ACC112 (cell line): ENCODE data around the gene ABCA8.

ENCODE experiments used
- H2AFZ ChIP-seq: fragments of 200-600 bp; sonication (generic); one replicate; pipeline ENCODE4 v1.6.0; 2017; ENCODE audit warnings: antibody characterized with exemption, low read length; ENCODE audit not compliant: unreplicated experiment
- H3K27ac ChIP-seq: fragments of 200-600 bp; sonication (generic); 2 replicates; pipeline ENCODE4 v1.5.1; 2014; ENCODE audit warnings: low read depth, mild to moderate bottlenecking, antibody characterized with exemption, low read length, moderate library complexity
- H3K27me3 ChIP-seq: fragments of 200-600 bp; sonication (generic); 2 replicates; pipeline ENCODE4 v1.6.1; 2014; ENCODE audit warnings: mild to moderate bottlenecking, antibody characterized with exemption, low read length, moderate library complexity, mixed read lengths; ENCODE audit not compliant: insufficient read depth
- H3K36me3 ChIP-seq: fragments of 200-600 bp; sonication (generic); 2 replicates; pipeline ENCODE4 v1.6.1; 2016; ENCODE audit warnings: mild to moderate bottlenecking, antibody characterized with exemption, low read length, moderate library complexity, mixed read lengths; ENCODE audit not compliant: insufficient read depth
- H3K4me1 ChIP-seq: fragments of 200-600 bp; sonication (generic); one replicate; pipeline ENCODE4 v1.6.1; 2016; ENCODE audit warnings: low read length, mixed read lengths; ENCODE audit not compliant: insufficient read depth, unreplicated experiment, control insufficient read depth
- H3K4me3 ChIP-seq: fragments of 200-600 bp; sonication (generic); 2 replicates; pipeline ENCODE4 v1.5.1; 2014; ENCODE audit warnings: mild to moderate bottlenecking, low read depth, low read length
- H3K79me2 ChIP-seq: fragments of 200-600 bp; sonication (generic); one replicate; pipeline ENCODE4 v1.6.0; 2016; ENCODE audit warnings: low read length; ENCODE audit not compliant: control insufficient read depth, unreplicated experiment, insufficient read depth

The ABCA8 gene

DNA sequence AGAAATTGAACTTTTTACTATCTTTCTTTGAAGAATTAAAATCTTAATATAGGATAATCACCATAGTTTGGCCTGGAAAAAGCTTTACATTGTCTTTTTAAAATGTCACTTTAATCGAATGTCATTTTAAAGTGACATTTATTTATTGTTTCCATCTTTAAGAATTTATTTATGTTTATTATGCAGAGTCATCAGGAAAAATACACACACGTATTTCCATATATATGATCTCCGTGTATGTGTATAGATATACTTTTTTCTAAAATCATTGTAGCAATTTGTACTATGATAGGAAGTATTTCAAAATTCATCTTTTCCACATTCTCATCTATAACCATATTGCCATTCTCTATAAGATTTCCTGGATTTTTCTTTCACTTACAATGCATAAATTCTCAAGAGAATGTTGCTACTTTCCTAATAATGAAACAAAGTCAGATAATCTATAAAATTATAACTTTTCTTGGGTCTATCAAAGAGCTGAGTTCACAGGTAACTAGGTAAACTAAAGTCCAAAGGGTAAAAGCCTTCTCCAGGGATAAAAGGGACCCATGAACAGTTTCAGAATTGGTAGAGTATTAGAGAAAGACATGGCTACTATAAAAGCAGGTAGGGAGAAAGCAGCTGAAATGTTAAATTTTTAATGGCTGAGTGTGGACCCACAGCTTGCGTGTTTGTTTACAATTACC, 11.9 kb downstream of the ABCA8 start:
- Histone ChIP-seq H3K27me3 (no peaks in the 10 kb centered on the region), H3K4me1 (no peaks in the 10 kb centered on the region), H2AFZ (no peak overlapping the region), H3K36me3 (no peaks in the 10 kb centered on the region), H3K79me2 (no peaks in the 10 kb centered on the region), H3K27ac (no peak overlapping the region), H3K4me3 (no peak overlapping the region)

DNA sequence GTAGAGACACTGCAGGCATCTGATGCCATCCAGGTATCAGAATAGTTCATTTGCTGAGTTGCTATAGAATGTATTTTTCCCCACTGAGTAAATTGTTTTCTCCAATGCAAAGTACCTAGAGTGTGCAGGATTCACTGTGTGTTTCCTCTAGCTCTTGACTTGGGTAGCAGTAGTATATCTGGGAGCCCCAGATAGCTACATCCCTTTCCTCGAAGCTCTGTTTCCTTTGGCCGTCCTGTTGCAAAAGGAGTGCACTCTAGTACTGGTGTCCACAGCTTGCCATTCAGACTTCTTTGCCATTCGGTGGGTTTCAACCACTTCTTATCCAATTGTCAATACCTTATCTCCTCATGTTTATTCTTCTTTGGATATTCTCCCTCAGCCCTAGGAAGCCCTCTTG, 12.8 kb downstream of the ABCA8 start:
- Histone ChIP-seq H3K36me3 (no peaks in the 10 kb centered on the region), H3K4me3 (no peak overlapping the region), H3K27me3 (no peaks in the 10 kb centered on the region), H3K79me2 (no peaks in the 10 kb centered on the region), H3K27ac (no peak overlapping the region), H2AFZ (no peak overlapping the region), H3K4me1 (no peaks in the 10 kb centered on the region)

DNA sequence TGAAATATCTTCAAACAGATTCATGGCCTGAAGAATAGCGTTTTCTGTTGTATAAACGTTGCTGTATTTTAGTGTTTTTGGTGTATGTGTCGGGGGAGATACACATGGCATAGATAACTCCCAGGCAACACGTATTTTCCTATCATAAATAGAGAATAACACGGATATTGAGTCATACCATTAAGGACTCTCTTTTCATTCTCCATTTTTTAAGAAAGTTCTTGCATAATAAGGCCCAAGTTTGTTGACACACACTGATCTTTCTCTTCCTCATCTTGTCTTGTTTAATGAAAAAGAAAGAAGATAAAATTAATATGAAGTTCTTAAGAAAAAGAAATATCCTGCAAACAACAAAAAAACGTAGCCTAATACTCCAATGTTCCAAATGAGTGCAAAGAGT, 13.4 kb downstream of the ABCA8 start:
- Histone ChIP-seq H3K27me3 (no peaks in the 10 kb centered on the region), H3K4me1 (no peaks in the 10 kb centered on the region), H3K27ac (no peak overlapping the region), H2AFZ (no peak overlapping the region), H3K79me2 (no peaks in the 10 kb centered on the region), H3K4me3 (no peak overlapping the region), H3K36me3 (0 out of 2 replicates have a peak, but pooled peaks cover 2% of the 10 kb centered on the region)

DNA sequence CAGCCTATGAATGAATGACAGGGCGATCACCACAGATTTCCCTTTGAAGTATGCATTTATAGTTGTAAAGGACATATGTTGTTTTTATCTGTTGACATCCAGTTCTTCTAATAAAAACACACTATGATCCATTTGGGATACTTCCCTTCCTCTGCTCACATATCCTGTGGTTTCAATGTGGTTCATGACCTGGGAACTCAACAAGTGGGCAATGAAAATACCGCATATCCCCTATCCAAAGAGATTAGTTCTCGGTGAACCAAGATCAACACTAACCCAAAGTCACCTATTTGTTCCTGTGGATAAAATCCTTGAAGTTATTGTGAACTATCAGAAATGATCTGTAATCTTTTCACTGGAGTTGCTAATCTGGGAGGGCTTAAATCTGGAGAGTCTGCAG, 16.0 kb downstream of the ABCA8 start:
- H3K27ac ChIP-seq = no peak overlapping the region
- H3K4me1 ChIP-seq = no peaks in the 10 kb centered on the region
- H3K4me3 ChIP-seq = no peak overlapping the region
- 0 out of 2 replicates have a peak, but pooled peaks cover 3% of the 10 kb centered on the region for H3K36me3 ChIP-seq
- H3K27me3 ChIP-seq = no peaks in the 10 kb centered on the region
- H3K79me2 ChIP-seq = no peaks in the 10 kb centered on the region
- H2AFZ ChIP-seq = no peak overlapping the region

DNA sequence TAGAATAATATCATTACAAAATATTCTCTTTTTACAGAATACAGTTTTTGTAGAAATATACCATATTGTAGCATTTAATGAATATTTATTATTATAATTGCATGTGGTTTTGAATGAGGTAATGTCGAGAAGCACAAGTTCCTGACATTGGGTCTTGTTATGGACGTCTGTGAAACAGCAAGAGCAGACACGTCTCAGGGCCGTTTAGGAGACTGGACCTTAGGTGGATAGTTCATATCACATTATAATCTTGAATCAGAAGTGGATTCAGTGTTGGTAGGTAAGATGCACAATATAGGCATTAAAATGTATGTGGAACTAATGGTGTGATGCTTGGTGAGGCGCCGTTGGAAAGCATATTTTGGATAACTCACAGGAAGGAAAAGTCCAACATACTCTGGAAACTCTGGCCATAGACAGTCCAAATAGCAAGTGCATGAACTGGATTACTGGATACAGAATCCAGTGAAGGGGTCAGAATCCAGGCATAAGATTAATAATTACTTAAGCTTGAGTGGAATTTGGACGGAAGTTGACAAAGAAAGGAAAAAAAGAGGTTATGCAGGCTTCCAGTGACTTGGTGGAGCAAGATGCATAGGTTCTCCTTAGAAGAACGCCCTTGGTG, 17.2 kb downstream of the ABCA8 start:
- Histone ChIP-seq H3K36me3 (0 out of 2 replicates have a peak, but pooled peaks cover 3% of the 10 kb centered on the region), H3K79me2 (no peaks in the 10 kb centered on the region), H2AFZ (no peak overlapping the region), H3K4me1 (no peaks in the 10 kb centered on the region), H3K27ac (no peak overlapping the region), H3K4me3 (no peak overlapping the region), H3K27me3 (no peaks in the 10 kb centered on the region)

DNA sequence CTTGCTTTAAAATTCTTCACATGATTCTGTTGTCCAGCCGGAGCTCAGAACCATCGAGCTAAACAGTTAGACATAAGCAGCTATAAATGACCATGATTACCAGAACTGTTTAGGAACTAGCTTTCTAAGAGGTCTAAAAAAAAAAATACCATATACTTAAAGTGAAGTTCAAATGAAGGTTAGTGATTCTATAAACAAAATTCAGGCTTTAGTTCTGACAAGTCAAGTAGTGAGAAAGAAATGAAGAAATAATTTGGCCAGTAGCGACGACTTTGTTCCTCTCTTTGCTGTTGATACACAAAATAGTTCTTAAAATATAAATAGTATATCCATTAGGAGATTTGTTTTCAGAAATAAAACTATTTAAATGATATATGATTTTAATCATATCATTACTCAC, 27.7 kb downstream of the ABCA8 start:
- Histone ChIP-seq H3K27ac (no peak overlapping the region), H2AFZ (no peak overlapping the region), H3K36me3 (no peaks in the 10 kb centered on the region), H3K4me1 (no peaks in the 10 kb centered on the region), H3K27me3 (no peaks in the 10 kb centered on the region), H3K79me2 (no peaks in the 10 kb centered on the region), H3K4me3 (no peak overlapping the region)

DNA sequence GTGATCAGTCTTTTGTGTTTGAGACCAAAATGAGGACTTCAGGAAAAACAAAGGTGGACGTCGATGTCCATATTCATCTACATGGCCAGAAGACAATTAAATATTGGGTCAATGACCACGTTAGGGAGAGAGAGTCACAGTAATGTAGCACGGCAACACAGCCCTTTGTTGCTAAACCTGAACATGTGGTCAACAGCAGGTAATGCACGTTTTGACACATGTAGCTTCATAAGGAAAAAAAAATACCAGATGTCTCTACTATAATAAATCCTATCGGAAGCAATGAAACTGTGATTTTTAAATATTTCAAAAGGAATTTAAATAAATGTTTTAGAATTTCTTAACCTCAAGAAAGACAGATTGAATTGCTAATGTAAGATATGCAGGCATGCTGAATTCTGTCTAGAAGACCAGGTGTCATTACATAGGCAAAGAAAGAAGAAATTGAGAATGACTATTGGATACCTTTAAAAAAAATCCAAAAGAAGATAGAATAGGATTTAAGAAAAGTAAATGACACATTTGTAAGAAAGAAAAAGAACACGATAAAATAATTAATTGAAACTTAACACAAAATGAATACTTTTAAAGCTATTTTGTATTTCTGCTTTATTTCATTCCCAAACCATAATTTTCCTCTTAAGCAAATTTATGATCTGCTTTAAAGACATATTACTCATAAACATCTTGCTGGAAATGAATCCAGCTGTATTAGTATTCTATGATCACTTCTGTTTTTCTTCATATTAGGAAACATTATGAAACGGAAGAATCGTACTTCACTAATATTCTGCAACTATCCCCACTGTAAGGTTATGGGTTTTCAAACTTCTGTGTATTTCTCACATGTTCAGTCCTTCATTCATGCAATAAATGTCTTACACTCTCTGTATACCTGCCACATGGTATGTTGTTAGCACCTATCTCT, 30.1 kb downstream of the ABCA8 start:
- Histone ChIP-seq H3K27me3 (no peaks in the 10 kb centered on the region), H2AFZ (no peak overlapping the region), H3K4me1 (no peaks in the 10 kb centered on the region), H3K79me2 (no peaks in the 10 kb centered on the region), H3K27ac (no peak overlapping the region), H3K4me3 (no peak overlapping the region), H3K36me3 (no peaks in the 10 kb centered on the region)

DNA sequence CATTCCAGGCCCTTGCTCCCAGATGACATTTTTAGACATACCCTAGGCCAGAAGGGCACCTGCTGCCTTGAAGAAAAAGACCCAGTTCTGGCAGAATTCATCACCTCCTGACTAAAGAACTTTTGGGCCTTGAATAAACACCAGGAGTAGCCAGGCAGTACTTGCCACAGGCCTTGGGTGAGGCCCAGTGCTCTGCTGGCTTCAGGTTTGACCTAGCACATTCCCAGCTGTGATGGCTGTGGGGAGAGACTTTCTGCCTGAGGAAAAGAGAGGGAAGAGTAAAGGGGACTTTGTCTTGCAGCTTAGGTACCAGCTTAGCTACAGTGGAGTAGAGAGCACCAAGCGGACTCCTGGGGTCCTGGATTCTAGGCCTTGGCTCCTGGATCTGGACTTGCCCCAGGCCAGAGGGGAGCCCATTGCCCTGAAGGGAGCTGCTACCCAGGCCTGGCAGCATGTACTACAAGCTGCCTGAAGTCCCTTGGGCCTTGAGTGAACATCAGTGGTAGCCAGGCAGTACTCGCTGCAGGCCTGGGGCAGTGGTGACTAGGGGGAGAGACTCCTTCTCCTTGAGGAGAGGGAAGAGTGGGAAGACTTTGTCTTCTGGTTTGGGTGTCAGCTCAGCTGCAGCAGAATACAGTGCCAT, 44.3 kb downstream of the ABCA8 start:
- Histone ChIP-seq H3K36me3 (peaks cover 12% of the 10 kb centered on the region), H3K27ac (no peak overlapping the region), H3K4me1 (peaks cover 28% of the 10 kb centered on the region), H3K4me3 (no peak overlapping the region), H3K27me3 (no peaks in the 10 kb centered on the region), H3K79me2 (no peaks in the 10 kb centered on the region), H2AFZ (no peak overlapping the region)

DNA sequence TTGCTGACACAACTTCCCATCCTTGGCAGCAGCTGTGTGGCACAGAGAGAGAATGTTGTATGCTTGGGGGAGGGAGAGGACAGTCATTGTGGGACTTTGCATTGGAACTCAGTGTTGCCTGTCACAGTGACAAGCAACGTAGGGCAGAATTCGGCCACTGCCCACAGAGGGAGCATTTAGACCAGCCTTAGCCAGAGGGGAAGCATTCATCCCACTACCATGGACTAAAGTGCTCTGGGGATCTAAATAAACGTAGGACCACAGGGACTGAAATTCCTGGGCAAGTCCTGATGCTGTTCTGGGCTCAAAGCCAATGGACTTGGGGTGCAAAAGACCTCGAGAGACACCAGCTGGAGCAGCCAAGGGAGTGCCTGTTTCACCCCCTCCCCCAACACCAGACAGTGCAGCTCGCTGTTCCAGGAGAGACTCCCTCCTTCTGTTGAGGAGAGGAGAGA, 44.9 kb downstream of the ABCA8 start:
- peaks cover 12% of the 10 kb centered on the region for H3K36me3 ChIP-seq
- H2AFZ ChIP-seq = peak overlapping the region; percentile 62

DNA sequence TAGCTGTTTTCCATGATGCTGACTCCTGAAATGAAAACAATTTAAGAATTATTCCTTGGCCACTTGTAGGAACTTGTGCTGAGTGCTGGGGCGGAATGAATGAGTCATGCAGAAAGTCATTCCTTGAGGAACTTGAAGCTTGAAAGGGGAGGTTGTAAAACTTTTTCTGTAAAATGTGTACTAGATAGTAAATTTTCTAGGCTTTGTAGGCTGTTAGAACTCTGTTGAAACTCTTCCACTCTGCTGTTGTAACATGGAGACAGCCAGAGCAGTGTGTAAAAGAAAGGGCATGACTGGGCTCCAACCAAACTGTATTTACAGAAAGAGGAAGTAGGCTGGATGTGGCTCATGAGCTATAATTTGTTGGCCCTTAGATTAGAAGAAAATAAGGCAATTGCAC, 46.1 kb downstream of the ABCA8 start:
- peak overlapping the region; percentile 42 for H3K4me3 ChIP-seq
- no peaks in the 10 kb centered on the region for H3K79me2 ChIP-seq
- H3K36me3 ChIP-seq = 0 out of 2 replicates have a peak, but pooled peaks cover 4% of the 10 kb centered on the region
- peaks cover 28% of the 10 kb centered on the region for H3K4me1 ChIP-seq
- no peaks in the 10 kb centered on the region for H3K27me3 ChIP-seq
- peak overlapping the region; percentile 88 for H3K27ac ChIP-seq
- peak overlapping the region; percentile 68 for H2AFZ ChIP-seq

More for the DNA sequence above, 44.9 kb downstream of the ABCA8 start:
- H3K4me3 ChIP-seq = no peak overlapping the region
- no peaks in the 10 kb centered on the region for H3K79me2 ChIP-seq
- H3K27me3 ChIP-seq = no peaks in the 10 kb centered on the region
- H3K4me1 ChIP-seq = peaks cover 28% of the 10 kb centered on the region
- H3K27ac ChIP-seq = peak overlapping the region; percentile 88
